ENCODE results near the gene MYBPH.

GRCh38 chr1:203197625-203198024 lies 22.0 kb upstream of the MYBPH start:
- no peak for TF ChIP-seq POLR2AphosphoS5 (IDR thresholded peaks at IDR 0.05; ENCODE audit: low read depth, low read length)
- TF ChIP-seq POLR2A (IDR thresholded peaks at IDR 0.05; ENCODE audit: low read depth, low read length): no peak
- TF ChIP-seq TAF1 (IDR thresholded peaks at IDR 0.05; ENCODE audit: borderline replicate concordance, low read depth, low read length): no peak

Measured in GM12892 (cell line).